Neuron (in vitro differentiated cells): ENCODE results near the gene CA5A.
"Not testable (repeated sequence)": the region's sequence is repeated elsewhere in the genome, so short reads cannot be mapped to it uniquely, and the experiment has no call there.

Experiments
- H2AFZ ChIP-seq: one replicate; pipeline ENCODE4 v1.6.1; 2013; ENCODE audit warnings: low read depth, mild to moderate bottlenecking, inconsistent platforms, low read length, moderate library complexity
- H3K27me3 ChIP-seq: one replicate; pipeline ENCODE4 v1.6.1; 2013; ENCODE audit warnings: low read length; ENCODE audit not compliant: insufficient read depth
- H3K36me3 ChIP-seq: one replicate; pipeline ENCODE4 v1.6.1; 2013; ENCODE audit warnings: low read length; ENCODE audit not compliant: insufficient read depth
- H3K4me1 ChIP-seq: one replicate; pipeline ENCODE4 v1.6.1; 2013; ENCODE audit warnings: low read length; ENCODE audit not compliant: insufficient read depth
- H3K4me3 ChIP-seq: 2 replicates; pipeline ENCODE4 v1.5.1; 2013; ENCODE audit warnings: mild to moderate bottlenecking, low read length, moderate library complexity
- H3K9me3 ChIP-seq: one replicate; pipeline ENCODE4 v1.6.1; 2013; ENCODE audit warnings: low read length

Gene CA5A

DNA sequence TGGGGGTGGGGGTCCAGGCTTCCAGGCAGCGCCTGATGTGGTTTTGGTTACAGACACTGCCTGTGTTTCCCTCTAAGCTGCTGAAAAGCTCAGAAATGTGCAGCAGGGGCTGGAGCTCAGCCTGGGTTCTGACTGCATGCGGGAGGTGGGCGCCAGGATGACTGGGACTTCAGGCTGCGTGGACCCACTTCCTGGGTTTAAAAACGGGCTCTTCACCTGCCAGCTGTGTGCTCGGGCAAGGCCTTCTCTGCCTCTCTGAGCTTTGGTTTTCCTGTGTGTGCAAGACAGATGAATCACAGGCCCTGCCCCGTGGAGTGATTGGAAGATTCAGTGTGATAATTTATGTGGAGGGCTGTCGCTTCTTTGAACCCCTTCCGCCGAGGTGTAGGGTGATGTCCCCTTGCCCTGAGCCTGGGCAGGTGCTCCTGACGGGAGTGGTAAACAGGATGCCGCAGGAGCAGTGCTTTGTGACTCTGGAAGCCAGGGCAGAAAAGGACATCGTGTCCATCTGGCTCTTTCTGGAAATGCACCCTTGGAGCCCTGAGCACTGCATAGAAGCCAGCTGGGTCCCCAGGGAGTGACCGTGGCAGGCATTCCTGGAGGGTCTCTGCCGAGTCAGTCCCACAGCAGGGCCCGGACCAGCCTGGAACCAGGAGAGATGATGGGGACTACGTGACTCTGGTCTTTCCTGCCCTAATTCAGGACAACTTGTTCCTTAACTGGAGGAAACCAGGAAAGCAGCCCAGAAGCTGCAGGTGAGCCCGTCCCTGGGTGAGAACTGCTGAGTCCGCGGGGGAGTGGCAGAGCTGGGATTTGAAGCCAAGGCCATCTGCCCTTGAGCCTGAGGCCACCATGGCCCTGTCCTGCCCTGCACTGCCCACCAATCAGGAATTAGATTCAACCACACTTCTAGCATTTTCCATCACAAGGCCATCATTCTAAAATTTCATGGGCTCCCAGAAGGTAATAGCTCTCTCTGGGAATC is 38.5 kb downstream of the CA5A start:
- H3K4me3 ChIP-seq = no peak overlapping the region

GRCh38 chr16:87896924-87897520 is 39.3 kb downstream of the CA5A start:
- not testable (repeated sequence) for H3K9me3 ChIP-seq, H2AFZ ChIP-seq, H3K4me1 ChIP-seq, H3K36me3 ChIP-seq, H3K4me3 ChIP-seq, H3K27me3 ChIP-seq

More for the DNA sequence above, 38.5 kb downstream of the CA5A start:
- Histone ChIP-seq H3K4me1 (no peaks in the 10 kb centered on the region), H3K9me3 (no peaks in the 10 kb centered on the region), H2AFZ (no peak overlapping the region), H3K36me3 (no peaks in the 10 kb centered on the region), H3K27me3 (no peaks in the 10 kb centered on the region)

- H3K9me3 ChIP-seq, H3K4me1 ChIP-seq, H2AFZ ChIP-seq, H3K36me3 ChIP-seq, H3K27me3 ChIP-seq, H3K4me3 ChIP-seq: not testable (repeated sequence)
Measured at GRCh38 chr16:87896176-87896890, 40.0 kb downstream of the CA5A start.

GRCh38 chr16:87895641-87896141 is 40.6 kb downstream of the CA5A start:
- H3K9me3 ChIP-seq = no peaks in the 10 kb centered on the region
- no peaks in the 10 kb centered on the region for H3K4me1 ChIP-seq
- H2AFZ ChIP-seq = no peak overlapping the region
- no peak overlapping the region for H3K4me3 ChIP-seq
- no peaks in the 10 kb centered on the region for H3K27me3 ChIP-seq
- H3K36me3 ChIP-seq = no peaks in the 10 kb centered on the region

DNA sequence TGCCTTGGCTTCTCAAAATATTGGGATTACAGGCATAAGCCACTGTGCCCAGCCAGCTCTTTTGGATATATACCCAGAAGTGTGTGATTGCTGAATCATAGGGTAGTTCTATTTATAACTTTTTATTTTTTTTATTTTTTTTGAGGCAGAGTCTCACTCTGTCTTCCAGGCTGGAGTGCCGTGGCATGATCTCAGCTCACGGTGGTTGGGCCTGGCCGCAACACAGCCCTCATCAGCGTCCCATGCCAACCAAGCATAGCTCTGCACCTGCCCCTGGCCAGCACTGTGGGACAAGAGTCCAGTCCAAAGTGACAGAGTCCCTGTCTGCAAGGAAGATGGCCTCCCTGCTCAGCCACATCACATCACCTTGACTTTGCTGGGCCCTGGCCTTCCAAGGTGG is 42.3 kb downstream of the CA5A start:
- not testable (repeated sequence) for H3K9me3 ChIP-seq, H3K4me1 ChIP-seq, H2AFZ ChIP-seq

DNA sequence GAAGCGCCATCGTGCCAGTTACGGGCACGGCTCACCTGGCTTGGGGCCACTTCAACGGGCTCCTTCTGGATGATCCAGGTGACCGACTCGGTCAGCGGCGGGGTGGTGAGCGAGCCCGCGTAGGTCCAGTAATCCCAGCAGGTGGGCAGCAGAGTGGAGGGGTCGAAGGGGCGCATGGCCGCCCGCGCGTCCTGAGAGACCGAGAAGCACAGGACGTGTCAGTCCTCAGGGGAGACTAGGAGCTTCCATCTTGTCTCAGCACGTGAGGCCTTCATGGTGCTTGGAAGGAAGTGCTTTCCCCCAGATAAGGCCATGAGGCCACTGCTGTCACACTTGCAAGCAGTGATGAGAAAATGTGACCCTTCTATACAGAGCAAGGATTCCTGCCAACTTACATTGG is 44.6 kb downstream of the CA5A start:
- no peaks in the 10 kb centered on the region for H3K4me1 ChIP-seq
- H3K36me3 ChIP-seq = no peaks in the 10 kb centered on the region
- no peak overlapping the region for H3K4me3 ChIP-seq
- no peaks in the 10 kb centered on the region for H3K27me3 ChIP-seq
- H2AFZ ChIP-seq = no peak overlapping the region
- no peaks in the 10 kb centered on the region for H3K9me3 ChIP-seq

More for the DNA sequence above, 42.3 kb downstream of the CA5A start:
- H3K27me3 ChIP-seq, H3K36me3 ChIP-seq, H3K4me3 ChIP-seq: not testable (repeated sequence)

- not testable (repeated sequence) for H3K27me3 ChIP-seq, H3K4me1 ChIP-seq, H3K9me3 ChIP-seq, H2AFZ ChIP-seq, H3K4me3 ChIP-seq, H3K36me3 ChIP-seq
Measured at GRCh38 chr16:87889762-87890161, 46.6 kb downstream of the CA5A start.

DNA sequence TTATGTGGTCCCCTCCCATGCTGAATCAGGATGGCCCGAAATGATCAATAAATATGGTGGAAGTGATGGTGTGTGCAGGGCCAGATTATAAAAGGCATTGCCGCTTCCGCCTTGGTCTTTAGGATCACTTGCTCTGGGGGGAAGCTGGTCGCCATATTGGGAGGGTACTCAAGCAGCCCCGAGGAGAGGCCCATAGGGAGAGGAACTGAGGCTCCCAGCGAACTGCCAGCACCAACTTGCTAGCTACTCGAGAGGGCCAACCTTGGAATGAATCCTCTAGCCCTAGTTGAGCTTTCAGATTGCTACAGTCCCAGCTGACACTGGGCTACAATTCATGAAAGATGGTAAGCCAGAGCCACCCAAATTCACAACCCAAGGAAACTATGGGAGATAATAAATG is 48.0 kb downstream of the CA5A start:
- not testable (repeated sequence) for H3K9me3 ChIP-seq, H3K27me3 ChIP-seq, H2AFZ ChIP-seq, H3K36me3 ChIP-seq, H3K4me3 ChIP-seq, H3K4me1 ChIP-seq

GRCh38 chr16:87887931-87888330 is 48.4 kb downstream of the CA5A start:
- H2AFZ ChIP-seq, H3K4me1 ChIP-seq, H3K36me3 ChIP-seq, H3K9me3 ChIP-seq, H3K4me3 ChIP-seq, H3K27me3 ChIP-seq: not testable (repeated sequence)

- not testable (repeated sequence) for H3K36me3 ChIP-seq, H3K27me3 ChIP-seq
Measured at GRCh38 chr16:87885371-87885967, 50.9 kb downstream of the CA5A start.

GRCh38 chr16:87882436-87883019 is 53.8 kb downstream of the CA5A start:
- no peak overlapping the region for H3K4me3 ChIP-seq
- no peaks in the 10 kb centered on the region for H3K36me3 ChIP-seq
- H3K27me3 ChIP-seq = peaks cover 3% of the 10 kb centered on the region
- peaks cover 2% of the 10 kb centered on the region for H3K9me3 ChIP-seq
- no peak overlapping the region for H2AFZ ChIP-seq
- H3K4me1 ChIP-seq = peaks cover 5% of the 10 kb centered on the region

More at GRCh38 chr16:87885371-87885967, 50.9 kb downstream of the CA5A start:
- not testable (repeated sequence) for H3K9me3 ChIP-seq, H3K4me3 ChIP-seq, H3K4me1 ChIP-seq, H2AFZ ChIP-seq

DNA sequence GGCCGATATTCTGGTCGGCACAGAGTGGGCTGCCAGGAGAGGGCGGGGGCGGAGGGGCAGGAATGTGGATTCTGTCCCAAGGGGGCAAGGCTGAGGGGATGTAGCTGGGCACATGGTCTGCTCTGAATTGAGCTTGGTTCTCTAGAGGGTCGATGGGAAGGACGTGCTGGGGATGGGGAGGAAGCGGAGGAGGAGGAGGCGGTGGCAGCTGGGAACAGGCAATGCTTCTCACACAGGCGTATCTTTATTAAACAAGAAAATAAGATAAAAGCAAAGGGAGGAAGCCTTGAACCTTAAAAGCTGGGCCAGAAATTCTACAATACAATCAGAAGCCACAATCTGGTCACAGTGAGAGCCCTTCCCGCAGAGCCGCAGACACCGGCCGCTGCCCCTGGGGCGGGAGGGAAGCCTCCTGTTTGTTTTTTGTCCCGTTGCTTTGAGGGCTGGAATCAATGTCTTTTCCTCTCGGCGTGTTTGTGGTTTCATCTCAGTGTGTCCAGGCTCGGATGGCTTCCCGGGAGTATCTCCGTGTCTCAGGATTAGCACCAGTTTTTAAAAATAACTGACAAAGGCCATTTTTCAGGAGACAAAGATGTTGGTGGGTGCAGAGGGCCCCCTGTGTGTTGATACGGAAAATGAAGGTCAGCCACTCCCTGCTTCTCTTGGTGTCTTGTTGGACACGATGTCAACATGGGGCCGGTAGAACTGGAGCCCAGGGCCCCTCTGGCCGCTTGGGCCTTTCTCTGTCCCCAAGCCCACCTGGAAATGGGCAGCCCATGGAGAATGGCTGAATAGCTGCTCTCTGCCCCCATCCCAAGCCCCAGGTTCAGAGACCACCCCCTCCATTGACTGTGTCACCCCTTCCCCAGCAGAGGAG is 54.8 kb downstream of the CA5A start:
- peaks cover 3% of the 10 kb centered on the region for H3K27me3 ChIP-seq
- H3K9me3 ChIP-seq = peaks cover 2% of the 10 kb centered on the region
- peaks cover 5% of the 10 kb centered on the region for H3K4me1 ChIP-seq
- H3K4me3 ChIP-seq = no peak overlapping the region
- no peaks in the 10 kb centered on the region for H3K36me3 ChIP-seq
- peak overlapping the region; percentile 3 for H2AFZ ChIP-seq
